Measurements from ENCODE around the gene ADAMTS18.
A peak's percentile ranks its signal among the peaks of the same experiment; 100 is the strongest.
"Not testable (repeated sequence)": the region's sequence is repeated elsewhere in the genome, so short reads cannot be mapped to it uniquely, and the experiment has no call there.

ADAMTS18 gene

GRCh38 chr16:77275303-77275702, 159.5 kb downstream of the ADAMTS18 start:
- DNase-seq: not testable (repeated sequence)

GRCh38 chr16:77273815-77274214, 161.0 kb downstream of the ADAMTS18 start:
- no peak for DNase-seq

GRCh38 chr16:77271532-77272426, 163.1 kb downstream of the ADAMTS18 start:
- no peak for DNase-seq

- not testable (repeated sequence) for DNase-seq
Measured at GRCh38 chr16:77266185-77266584, 168.6 kb downstream of the ADAMTS18 start.

- no peak for DNase-seq
Measured at GRCh38 chr16:77262971-77263370, 171.9 kb downstream of the ADAMTS18 start.

- no peak for DNase-seq
Measured at GRCh38 chr16:77250400-77250799, 184.4 kb downstream of the ADAMTS18 start.

GRCh38 chr16:77246150-77246549, 188.7 kb downstream of the ADAMTS18 start:
- DNase-seq: no peak

- DNase-seq: not testable (repeated sequence)
Measured at GRCh38 chr16:77242471-77242870, 192.4 kb downstream of the ADAMTS18 start.

GRCh38 chr16:77238593-77238992, 196.2 kb downstream of the ADAMTS18 start:
- no peak for DNase-seq

- peak; percentile 94 for DNase-seq
Measured at GRCh38 chr16:77236063-77236511, 198.7 kb downstream of the ADAMTS18 start.

GRCh38 chr16:77234611-77235010, 200.2 kb downstream of the ADAMTS18 start:
- no peak for DNase-seq

- DNase-seq: no peak
Measured at GRCh38 chr16:77233799-77234519, 200.9 kb downstream of the ADAMTS18 start.

Data from stimulated activated CD8-positive, alpha-beta memory T cell treated with anti-CD3 and anti-CD28 coated beads, Interleukin-4, amount 100 ng/mL, for 48 hours (primary cell).